SU-DHL-6 (cell line): ENCODE results near the gene FDXR.

Source experiments
- H2AFZ ChIP-seq: fragments of 200-600 bp; sonication (generic); 2 replicates; pipeline ENCODE4 v1.6.1; 2014; ENCODE audit warnings: low read depth, mild to moderate bottlenecking, moderate library complexity, mixed read lengths, antibody characterized with exemption, low read length; ENCODE audit not compliant: severe bottlenecking
- H3F3A ChIP-seq: fragments of 200-600 bp; shearing (Covaris generic); 2 replicates; pipeline ENCODE4 v1.6.0; 2016; ENCODE audit warnings: antibody characterized with exemption, mild to moderate bottlenecking; ENCODE audit not compliant: insufficient read depth
- H3K27ac ChIP-seq: fragments of 200-600 bp; sonication (generic); 2 replicates; pipeline ENCODE4 v1.5.1; 2016; ENCODE audit warnings: low read depth, mild to moderate bottlenecking, low read length, moderate library complexity, mixed read lengths
- H3K27me3 ChIP-seq: fragments of 200-600 bp; sonication (generic), shearing (Covaris generic); 2 replicates; pipeline ENCODE4 v1.6.0; 2014; ENCODE audit warnings: mild to moderate bottlenecking, low read length
- H3K36me3 ChIP-seq: fragments of 200-600 bp; sonication (generic); 2 replicates; pipeline ENCODE4 v1.6.1; 2014; ENCODE audit warnings: mild to moderate bottlenecking, low read length, mixed read lengths
- H3K4me2 ChIP-seq: fragments of 300-600, 200-600 bp; shearing (Covaris generic), sonication (generic); 2 replicates; pipeline ENCODE4 v1.6.0; 2014; ENCODE audit warnings: low read length, low read depth, mild to moderate bottlenecking; ENCODE audit not compliant: poor library complexity, severe bottlenecking
- H3K4me3 ChIP-seq: fragments of 200-600 bp; sonication (generic); 2 replicates; pipeline ENCODE4 v1.5.1; 2014; ENCODE audit warnings: antibody characterized with exemption, low read length, mild to moderate bottlenecking, mixed read lengths; ENCODE audit not compliant: insufficient read depth, poor library complexity, severe bottlenecking
- H3K79me2 ChIP-seq: fragments of 200-600 bp; sonication (generic); 2 replicates; pipeline ENCODE4 v1.6.1; 2014; ENCODE audit warnings: mild to moderate bottlenecking, low read length, moderate library complexity; ENCODE audit not compliant: insufficient read depth
- H3K9ac ChIP-seq: fragments of 200-600 bp; sonication (generic); 2 replicates; pipeline ENCODE4 v1.7.0; 2014; ENCODE audit warnings: mild to moderate bottlenecking, low read length
- H3K9me2 ChIP-seq: fragments of 200-600 bp; sonication (generic); replicated peaks from 2 replicates; pipeline ENCODE4 v1.6.1; 2014; ENCODE audit warnings: low read length; ENCODE audit not compliant: insufficient read depth
- H3K9me3 ChIP-seq: fragments of 200-600 bp; sonication (generic); 2 replicates; pipeline ENCODE4 v1.6.1; 2014; ENCODE audit warnings: low read length, mixed read lengths; ENCODE audit not compliant: insufficient read depth
- H4K20me1 ChIP-seq: fragments of 200-600 bp; sonication (generic); 2 replicates; pipeline ENCODE4 v1.6.1; 2014; ENCODE audit warnings: low read depth, mild to moderate bottlenecking, antibody characterized with exemption, low read length, moderate library complexity, mixed read lengths
- CTCF ChIP-seq: fragments of 200-600 bp; sonication (generic); IDR thresholded peaks from one replicate; pipeline ENCODE4 v1.5.1; 2017; ENCODE audit warnings: antibody characterized with exemption, mild to moderate bottlenecking, low read length, moderate library complexity; ENCODE audit not compliant: insufficient read depth, poor library complexity, severe bottlenecking
- EZH2phosphoT487 ChIP-seq: fragments of 200-600 bp; sonication (generic), shearing (Covaris generic); conservative IDR thresholded peaks from 2 replicates; pipeline ENCODE4 v1.6.1; 2018; ENCODE audit warnings: mild to moderate bottlenecking, antibody characterized with exemption, low read length, moderate library complexity, mixed read lengths

The FDXR gene

GRCh38 chr17:74850310-74850709, 22.5 kb downstream of the FDXR start:
- Histone ChIP-seq H3K36me3 (no peaks in the 10 kb centered on the region), H3K9ac (no peak overlapping the region), H3K27ac (no peak overlapping the region), H3F3A (no peaks in the 10 kb centered on the region), H3K4me2 (no peak overlapping the region), H3K9me2 (no peaks in the 10 kb centered on the region), H4K20me1 (no peaks in the 10 kb centered on the region), H3K9me3 (no peaks in the 10 kb centered on the region), H2AFZ (no peak overlapping the region), H3K27me3 (no peaks in the 10 kb centered on the region), H3K79me2 (no peaks in the 10 kb centered on the region), H3K4me3 (no peak overlapping the region)
- TF ChIP-seq CTCF (no peak), EZH2phosphoT487 (no peak)

- TF ChIP-seq CTCF: no peak
- TF ChIP-seq EZH2phosphoT487: no peak
- H3K27me3 ChIP-seq: no peaks in the 10 kb centered on the region
- H3K4me2 ChIP-seq: no peak overlapping the region
These were observed 24.0 kb downstream of the FDXR start for GRCh38 chr17:74848656-74849399.

GRCh38 chr17:74846621-74847020, 26.2 kb downstream of the FDXR start:
- TF ChIP-seq CTCF (no peak), EZH2phosphoT487 (no peak)
- no peak overlapping the region for H2AFZ ChIP-seq
- no peaks in the 10 kb centered on the region for H3K79me2 ChIP-seq
- H3K4me3 ChIP-seq: no peak overlapping the region
- H3K9me2 ChIP-seq: no peaks in the 10 kb centered on the region
- no peak overlapping the region for H3K27ac ChIP-seq
- no peaks in the 10 kb centered on the region for H4K20me1 ChIP-seq
- H3K9ac ChIP-seq: no peak overlapping the region
- H3K27me3 ChIP-seq: no peaks in the 10 kb centered on the region
- H3K4me2 ChIP-seq: no peak overlapping the region
- no peaks in the 10 kb centered on the region for H3K9me3 ChIP-seq
- H3K36me3 ChIP-seq: no peaks in the 10 kb centered on the region
- no peaks in the 10 kb centered on the region for H3F3A ChIP-seq

More at GRCh38 chr17:74848656-74849399, 24.0 kb downstream of the FDXR start:
- Histone ChIP-seq H3F3A (no peaks in the 10 kb centered on the region), H3K9me3 (no peaks in the 10 kb centered on the region), H3K36me3 (no peaks in the 10 kb centered on the region), H3K79me2 (no peaks in the 10 kb centered on the region), H3K9me2 (no peaks in the 10 kb centered on the region), H2AFZ (no peak overlapping the region), H3K9ac (no peak overlapping the region), H4K20me1 (no peaks in the 10 kb centered on the region), H3K4me3 (no peak overlapping the region), H3K27ac (no peak overlapping the region)

GRCh38 chr17:74843352-74843627, 29.5 kb downstream of the FDXR start:
- Histone ChIP-seq H3K27me3 (no peaks in the 10 kb centered on the region), H3F3A (no peaks in the 10 kb centered on the region), H3K4me2 (no peak overlapping the region), H3K36me3 (no peaks in the 10 kb centered on the region), H3K79me2 (no peaks in the 10 kb centered on the region), H3K9me2 (no peaks in the 10 kb centered on the region), H4K20me1 (no peaks in the 10 kb centered on the region), H3K9me3 (no peaks in the 10 kb centered on the region), H2AFZ (no peak overlapping the region), H3K4me3 (no peak overlapping the region), H3K9ac (no peak overlapping the region), H3K27ac (no peak overlapping the region)
- TF ChIP-seq EZH2phosphoT487 (no peak), CTCF (no peak)
